H9 (cell line): ENCODE measurements around the gene MRPL2. TPM values are rescaled to one million over a fixed set of nuclear protein-coding genes. Genes with fewer than 3 reads are reported as not detected.

Experiments used
- DNase-seq: peaks from one replicate; pipeline ENCODE4 v3.0.0-alpha.2; 2017
- H2AFZ ChIP-seq: one replicate; pipeline ENCODE4 v1.6.1; 2013; ENCODE audit warnings: mild to moderate bottlenecking, low read length, control low read depth, moderate library complexity
- H2AK5ac ChIP-seq: 2 replicates; pipeline ENCODE4 v1.6.1; 2013; ENCODE audit warnings: low read length, control low read depth, mixed read lengths; ENCODE audit not compliant: insufficient read length
- H2BK120ac ChIP-seq: one replicate; pipeline ENCODE4 v1.6.1; 2013; ENCODE audit warnings: low read depth, mild to moderate bottlenecking, low read length, control low read depth, inconsistent platforms; ENCODE audit not compliant: poor library complexity, severe bottlenecking
- H2BK12ac ChIP-seq: 2 replicates; pipeline ENCODE4 v1.6.1; 2013; ENCODE audit warnings: low read length, control low read depth, mixed read lengths, low read depth; ENCODE audit not compliant: insufficient read length
- H2BK15ac ChIP-seq: 2 replicates; pipeline ENCODE4 v1.6.1; 2013; ENCODE audit warnings: low read depth, low read length, control low read depth
- H2BK20ac ChIP-seq: one replicate; pipeline ENCODE4 v1.6.1; 2013; ENCODE audit warnings: low read depth, mild to moderate bottlenecking, low read length, control low read depth, inconsistent platforms; ENCODE audit not compliant: poor library complexity, severe bottlenecking
- H2BK5ac ChIP-seq: 2 replicates; pipeline ENCODE4 v1.6.1; 2013; ENCODE audit warnings: low read length, control low read depth, mixed read lengths; ENCODE audit not compliant: insufficient read length
- H3K14ac ChIP-seq: 2 replicates; pipeline ENCODE4 v1.6.1; 2013; ENCODE audit warnings: low read length, control low read depth; ENCODE audit not compliant: insufficient read depth
- H3K18ac ChIP-seq: 2 replicates; pipeline ENCODE4 v1.6.1; 2013; ENCODE audit warnings: low read depth, mild to moderate bottlenecking, mixed read lengths, low read length, control low read depth; ENCODE audit not compliant: insufficient read length
- H3K23ac ChIP-seq: 2 replicates; pipeline ENCODE4 v1.6.1; 2013; ENCODE audit warnings: low read length, control low read depth, mixed read lengths, low read depth; ENCODE audit not compliant: insufficient read length
- H3K23me2 ChIP-seq: 2 replicates; pipeline ENCODE4 v1.6.1; 2013; ENCODE audit warnings: low read depth, mild to moderate bottlenecking, mixed read lengths, low read length, control low read depth; ENCODE audit not compliant: insufficient read length, poor library complexity, severe bottlenecking
- H3K27ac ChIP-seq: 2 replicates; pipeline ENCODE4 v1.5.1; 2013; ENCODE audit warnings: low read length, control low read depth, mixed read lengths, low read depth; ENCODE audit not compliant: insufficient read length
- H3K27me3 ChIP-seq: 2 replicates; pipeline ENCODE4 v1.6.1; 2013; ENCODE audit warnings: low read length, control low read depth, inconsistent platforms; ENCODE audit not compliant: insufficient read depth
- H3K4ac ChIP-seq: 2 replicates; pipeline ENCODE4 v1.6.1; 2013; ENCODE audit warnings: low read depth, mild to moderate bottlenecking, control low read depth, inconsistent platforms, low read length, moderate library complexity
- H3K4me1 ChIP-seq: 2 replicates; pipeline ENCODE4 v1.6.1; 2013; ENCODE audit warnings: low read length, control low read depth, inconsistent platforms; ENCODE audit not compliant: insufficient read depth
- H3K4me2 ChIP-seq: 2 replicates; pipeline ENCODE4 v1.6.1; 2013; ENCODE audit warnings: low read length, control low read depth, mixed read lengths; ENCODE audit not compliant: insufficient read length, insufficient read depth
- H3K56ac ChIP-seq: 2 replicates; pipeline ENCODE4 v1.6.1; 2013; ENCODE audit warnings: low read depth, mild to moderate bottlenecking, mixed read lengths, low read length, control low read depth; ENCODE audit not compliant: insufficient read length
- H3K79me1 ChIP-seq: 2 replicates; pipeline ENCODE4 v1.6.1; 2013; ENCODE audit warnings: low read depth, mild to moderate bottlenecking, moderate library complexity, low read length, control low read depth, inconsistent platforms; ENCODE audit not compliant: insufficient read depth, poor library complexity, severe bottlenecking
- H3K79me2 ChIP-seq: 2 replicates; pipeline ENCODE4 v1.6.1; 2013; ENCODE audit warnings: low read length, control low read depth, inconsistent platforms; ENCODE audit not compliant: insufficient read depth
- H3K9ac ChIP-seq: 2 replicates; pipeline ENCODE4 v1.6.1; 2013; ENCODE audit warnings: low read length, control low read depth, mixed read lengths; ENCODE audit not compliant: insufficient read length; ENCODE audit errors: extremely low read depth
- H3K9me3 ChIP-seq: one replicate; pipeline ENCODE4 v1.6.1; 2013; ENCODE audit warnings: low read depth, low read length, inconsistent platforms; ENCODE audit not compliant: control insufficient read depth
- H3T11ph ChIP-seq: one replicate; pipeline ENCODE4 v1.6.1; 2013; ENCODE audit warnings: mild to moderate bottlenecking, low read length, control low read depth, inconsistent platforms
- H4K20me1 ChIP-seq: one replicate; pipeline ENCODE4 v1.6.1; 2013; ENCODE audit not compliant: control insufficient read depth, insufficient read length, insufficient read depth
- H4K5ac ChIP-seq: 2 replicates; pipeline ENCODE4 v1.6.1; 2013; ENCODE audit warnings: low read depth, mild to moderate bottlenecking, mixed read lengths, low read length, control low read depth; ENCODE audit not compliant: insufficient read length
- H4K8ac ChIP-seq: replicated peaks from 2 replicates; pipeline ENCODE4 v1.6.1; 2013; ENCODE audit warnings: low read length, control low read depth, mixed read lengths, low read depth; ENCODE audit not compliant: insufficient read length
- H4K91ac ChIP-seq: 2 replicates; pipeline ENCODE4 v1.6.1; 2013; ENCODE audit warnings: low read depth, mild to moderate bottlenecking, moderate library complexity, mixed read lengths, low read length, control low read depth; ENCODE audit not compliant: insufficient read length
- H3K27ac Mint-ChIP-seq, 3 experiments: 2 replicates in 2 of 3; 3 replicates in 1 of 3; pipeline ENCODE4 v1.8.0; 2020 to 2021; ENCODE audit warnings: mixed read lengths in 3 of 3, mild to moderate bottlenecking in 1 of 3, moderate library complexity in 1 of 3
- H3K27me3 Mint-ChIP-seq: 2 replicates; pipeline ENCODE4 v1.8.0; 2021; ENCODE audit warnings: low read depth, mild to moderate bottlenecking, moderate library complexity, mixed read lengths
- H3K36me3 Mint-ChIP-seq, 3 experiments: 2 replicates in 2 of 3; 3 replicates in 1 of 3; pipeline ENCODE4 v1.8.0; 2020 to 2021; ENCODE audit warnings: low read depth in 3 of 3, mixed read lengths in 3 of 3; ENCODE audit not compliant: insufficient read depth in 1 of 3
- H3K4me1 Mint-ChIP-seq, 2 experiments: 2 replicates each; pipeline ENCODE4 v1.8.0; 2020; ENCODE audit warnings: mixed read lengths in 2 of 2
- H3K4me3 Mint-ChIP-seq, 2 experiments: 2 replicates in 1 of 2; 3 replicates in 1 of 2; pipeline ENCODE4 v1.8.0; 2020 to 2021; ENCODE audit warnings: mild to moderate bottlenecking in 2 of 2, mixed read lengths in 2 of 2, moderate library complexity in 1 of 2
- H3K9me3 Mint-ChIP-seq, 2 experiments: 2 replicates in 1 of 2; 3 replicates in 1 of 2; pipeline ENCODE4 v1.8.0; 2020; ENCODE audit warnings: mild to moderate bottlenecking in 2 of 2, mixed read lengths in 2 of 2, moderate library complexity in 1 of 2
- WGBS: extraction: QIAGEN DNeasy Blood & Tissue Kit; methylation state at CpG from one replicate; pipeline ENCODE4 v1.1.7; 2013; ENCODE audit warnings: missing lambda C conversion rate, low lambda C conversion rate, mixed read lengths; ENCODE audit not compliant: insufficient read length; ENCODE audit errors: extremely low coverage; 5-methylcytosine and 5-hydroxymethylcytosine counted together
- total RNA-seq: library from RNA; stranded (reverse); gene quantifications from 2 replicates; pipeline ENCODE4 v1.2.1, GENCODE V29; 2021
- TF ChIP-seq, protein P1 (sequence below): fragments of 200-600 bp; sonication (generic); conservative IDR thresholded peaks from 3 replicates; pipeline ENCODE4 v1.8.0; 2021; ENCODE audit warnings: antibody characterized with exemption, mild to moderate bottlenecking

MRPL2 gene
- total RNA-seq, 1 experiment from 2014 or later, result 74.4 TPM

DNA sequence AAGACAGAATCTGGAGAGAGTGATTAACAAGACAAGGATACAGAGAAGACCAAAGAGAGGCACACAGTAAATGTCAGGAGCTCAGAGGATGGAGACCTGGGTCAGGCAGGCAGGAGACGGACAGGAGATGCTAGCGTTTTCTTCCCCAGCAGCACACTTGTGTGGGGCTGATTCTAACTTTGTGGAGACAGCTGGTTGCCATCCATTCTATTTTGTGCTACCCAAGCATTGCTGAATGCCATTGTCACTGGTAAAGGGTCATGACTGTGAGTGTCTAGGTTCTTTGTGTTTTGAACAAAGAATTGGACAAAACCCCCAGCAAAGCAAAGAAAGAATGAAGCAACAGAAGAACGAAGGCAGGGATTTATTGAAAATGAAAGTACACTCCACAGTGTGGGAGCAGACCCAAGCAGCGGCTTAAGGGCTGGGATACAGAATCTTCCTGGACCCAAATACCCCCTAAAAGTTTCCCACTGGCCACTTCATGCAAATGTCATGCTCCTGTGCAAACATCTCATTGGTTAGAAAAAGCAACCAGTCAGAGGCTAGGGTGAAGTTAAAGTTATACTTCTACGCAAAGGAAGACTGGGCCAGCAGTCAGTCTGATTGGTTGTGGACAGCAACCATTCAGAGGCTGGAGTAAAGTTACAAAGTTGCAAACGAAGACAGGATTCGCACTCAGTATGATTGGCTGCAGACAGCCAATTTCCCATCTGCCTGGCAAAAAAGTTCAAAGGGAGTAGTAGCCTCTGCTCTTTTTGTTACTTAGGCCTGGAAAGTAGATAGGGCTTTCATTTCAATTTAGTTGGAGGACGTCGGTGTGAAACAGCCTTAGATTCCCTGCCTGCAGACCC, 34.4 kb upstream of the MRPL2 start:
- Histone ChIP-seq H3K9ac (no peak overlapping the region), H3K27ac (peak overlapping the region; percentile 36), H3K9me3 (no peaks in the 10 kb centered on the region), H3K18ac (peak overlapping the region; percentile 34), H3K14ac (no peak overlapping the region), H3K56ac (no peak overlapping the region), H3K79me1 (no peaks in the 10 kb centered on the region), H3K79me2 (peaks cover 11% of the 10 kb centered on the region; the same call in 1 of the 2 replicates), H2BK5ac (no peak overlapping the region), H3K4me1 (peaks cover 28% of the 10 kb centered on the region), H3K4ac (no peak overlapping the region), H4K20me1 (no peaks in the 10 kb centered on the region), H3K4me2 (peak overlapping the region; percentile 12), H4K8ac (no peak overlapping the region), H3K23ac (no peak overlapping the region), H4K91ac (no peak overlapping the region), H2BK15ac (no peak overlapping the region), H3K27me3 (no peaks in the 10 kb centered on the region), H3K23me2 (peaks cover 3% of the 10 kb centered on the region), H2AK5ac (no peak overlapping the region), H2BK20ac (no peak overlapping the region), H2BK120ac (no peak overlapping the region), H3T11ph (no peak overlapping the region), H2AFZ (no peak overlapping the region), H2BK12ac (no peak overlapping the region), H4K5ac (no peak overlapping the region)
- Mint-ChIP-seq H3K4me3 (peak overlapping the region in 1 of 2 experiments; percentile 51; a peak in 2 of 5 replicates), H3K27me3 (no peaks in the 10 kb centered on the region), H3K4me1 (peaks cover 75 to 77% of the 10 kb centered on the region in 2 experiments), H3K36me3 (no peaks in the 10 kb centered on the region), H3K27ac (peak overlapping the region; percentile 40 to 91 (median 63)), H3K9me3 (no peaks in the 10 kb centered on the region)
- TF ChIP-seq, protein P1, sequence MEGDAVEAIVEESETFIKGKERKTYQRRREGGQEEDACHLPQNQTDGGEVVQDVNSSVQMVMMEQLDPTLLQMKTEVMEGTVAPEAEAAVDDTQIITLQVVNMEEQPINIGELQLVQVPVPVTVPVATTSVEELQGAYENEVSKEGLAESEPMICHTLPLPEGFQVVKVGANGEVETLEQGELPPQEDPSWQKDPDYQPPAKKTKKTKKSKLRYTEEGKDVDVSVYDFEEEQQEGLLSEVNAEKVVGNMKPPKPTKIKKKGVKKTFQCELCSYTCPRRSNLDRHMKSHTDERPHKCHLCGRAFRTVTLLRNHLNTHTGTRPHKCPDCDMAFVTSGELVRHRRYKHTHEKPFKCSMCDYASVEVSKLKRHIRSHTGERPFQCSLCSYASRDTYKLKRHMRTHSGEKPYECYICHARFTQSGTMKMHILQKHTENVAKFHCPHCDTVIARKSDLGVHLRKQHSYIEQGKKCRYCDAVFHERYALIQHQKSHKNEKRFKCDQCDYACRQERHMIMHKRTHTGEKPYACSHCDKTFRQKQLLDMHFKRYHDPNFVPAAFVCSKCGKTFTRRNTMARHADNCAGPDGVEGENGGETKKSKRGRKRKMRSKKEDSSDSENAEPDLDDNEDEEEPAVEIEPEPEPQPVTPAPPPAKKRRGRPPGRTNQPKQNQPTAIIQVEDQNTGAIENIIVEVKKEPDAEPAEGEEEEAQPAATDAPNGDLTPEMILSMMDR, result no peak
- no CpG with 5 or more reads among the region's 9 CpGs for WGBS
- DNase-seq, result peak; percentile 56
